ENCODE measurements around the gene DPYD.

GRCh38 chr1:97331165-97331564 is 589.7 kb downstream of the DPYD start:
- no peak for TF ChIP-seq CTCF (IDR thresholded peaks at IDR 0.05)
- TF ChIP-seq ZFX (IDR thresholded peaks at IDR 0.05; ENCODE audit: borderline replicate concordance), result no peak
